A549 (cell line): ENCODE results near the gene PRSS2. TPM values are rescaled to one million over a fixed set of nuclear protein-coding genes. Genes with fewer than 3 reads are reported as not detected.

ENCODE experiments used
- ATAC-seq, 2 experiments: fragments of 200-7000 bp in 1 of 2; fragments of >200 bp in 1 of 2; cut with Nextera tagmentation in 1 of 2; cut with Tn5 transposase in 1 of 2; 3 replicates each; pipeline versions ENCODE4 v1.8.0 to v1.9.1; 2018 to 2020; ENCODE audit warnings: mild to moderate bottlenecking in 1 of 2, moderate library complexity in 1 of 2
- CTCF ChIA-PET: fragments of 300-600 bp; sonication (Branson Sonifier 250); formaldehyde crosslinking; extraction: SDS; loops from one replicate; lab custom pipeline; 2021; ENCODE audit warnings: antibody characterized with exemption, inconsistent platforms; lab: Yijun Ruan, JAX
- POLR2A ChIA-PET: fragments of 350-600 bp; formaldehyde crosslinking; extraction: SDS; loops from one replicate; lab custom pipeline; 2021; ENCODE audit warnings: antibody characterized with exemption, inconsistent platforms; lab: Yijun Ruan, JAX
- DNase-seq, 2 experiments: peaks; one replicate each; pipeline versions ENCODE4 v3.0.0 to v3.0.0-alpha.2; 2011 to 2016; ENCODE audit warnings: low read depth in 1 of 2, low spot score in 1 of 2
- FAIRE-seq: peaks from 2 replicates; lab custom pipeline; 2011; peaks lifted over from hg19 to GRCh38; lab: Jason Lieb, UNC
- H3K27ac ChIP-seq, 2 experiments: fragments of >200 bp; sonication (Bioruptor Twin); formaldehyde crosslinking; 3 replicates each; pipeline ENCODE4 v1.5.1; 2016 to 2017
- H3K4me1 ChIP-seq: fragments of >200 bp; sonication (Bioruptor Twin); formaldehyde crosslinking; 3 replicates; pipeline ENCODE4 v1.6.1; 2016
- H3K4me2 ChIP-seq: fragments of >200 bp; sonication (Bioruptor Twin); formaldehyde crosslinking; 3 replicates; pipeline ENCODE4 v1.6.1; 2016
- H3K4me3 ChIP-seq: fragments of >200 bp; sonication (Bioruptor Twin); formaldehyde crosslinking; 3 replicates; pipeline ENCODE4 v1.5.1; 2016
- H3K9me3 ChIP-seq: fragments of >200 bp; sonication (Bioruptor Twin); formaldehyde crosslinking; 3 replicates; pipeline ENCODE4 v1.6.1; 2016
- BHLHE40 ChIP-seq: IDR thresholded peaks from 2 replicates; pipeline ENCODE4 v1.6.1; 2012; ENCODE audit warnings: low read depth, low read length, inconsistent platforms
- CBX2 ChIP-seq: fragments of 200-600 bp; sonication (generic); IDR thresholded peaks from 2 replicates; pipeline ENCODE4 v1.6.1; 2016; ENCODE audit warnings: low read depth, mild to moderate bottlenecking, borderline replicate concordance
- CEBPB ChIP-seq, 2 experiments: fragments of >200 bp in 1 of 2; sonication (Bioruptor Twin) in 1 of 2; formaldehyde crosslinking in 1 of 2; IDR thresholded peaks; 2 replicates each; pipeline ENCODE4 v1.6.1; 2012 to 2016
- E2F6 ChIP-seq: IDR thresholded peaks from 2 replicates; pipeline ENCODE4 v1.6.1; 2012; ENCODE audit warnings: low read depth, borderline replicate concordance
- EHF ChIP-seq: fragments of 250-450 bp; sonication (Bioruptor Pico); IDR thresholded peaks from 2 replicates; pipeline ENCODE4 v1.5.0; 2020; ENCODE audit warnings: mild to moderate bottlenecking
- EHMT2 ChIP-seq: fragments of 200-600 bp; sonication (generic); IDR thresholded peaks from 2 replicates; pipeline ENCODE4 v1.6.1; 2016; ENCODE audit warnings: antibody characterized with exemption, low read depth, mild to moderate bottlenecking, moderate library complexity
- ELK1 ChIP-seq: fragments of 150-350 bp; IDR thresholded peaks from 2 replicates; pipeline ENCODE4 v1.6.1; 2014; ENCODE audit warnings: low read depth, mild to moderate bottlenecking, low read length
- EP300 ChIP-seq, 2 experiments: fragments of >200 bp; sonication (Bioruptor Twin); formaldehyde crosslinking; IDR thresholded peaks; 2 replicates in 1 of 2; 3 replicates in 1 of 2; pipeline ENCODE4 v1.6.1; 2016 to 2017
- ESRRA ChIP-seq: fragments of 150-350 bp; IDR thresholded peaks from 2 replicates; pipeline ENCODE4 v1.6.1; 2014; ENCODE audit warnings: mild to moderate bottlenecking, low read length, borderline replicate concordance
- FOSL2 ChIP-seq, 2 experiments: fragments of 450-650 bp in 1 of 2; fragments of >200 bp in 1 of 2; sonication (Bioruptor Twin) in 1 of 2; formaldehyde crosslinking; IDR thresholded peaks; 2 replicates each; pipeline versions ENCODE4 v1.5.0 to v1.6.1; 2016 to 2020; ENCODE audit warnings: mild to moderate bottlenecking in 1 of 2, moderate library complexity in 1 of 2
- HOXA7 ChIP-seq: fragments of 250-450 bp; sonication (Bioruptor Pico); IDR thresholded peaks from 2 replicates; pipeline ENCODE4 v1.5.0; 2020; ENCODE audit warnings: mild to moderate bottlenecking, moderate library complexity
- JUN ChIP-seq, 2 experiments: fragments of >200 bp; sonication (Bioruptor Twin); formaldehyde crosslinking; IDR thresholded peaks; 2 replicates in 1 of 2; 3 replicates in 1 of 2; pipeline ENCODE4 v1.6.1; 2016 to 2017
- MAFK ChIP-seq: fragments of 450-650 bp; IDR thresholded peaks from 2 replicates; pipeline ENCODE4 v1.6.1; 2014; ENCODE audit not compliant: partially characterized antibody
- NPAS2 ChIP-seq: fragments of 250-450 bp; sonication (Bioruptor Pico); IDR thresholded peaks from 2 replicates; pipeline ENCODE4 v1.8.0; 2022; ENCODE audit warnings: mild to moderate bottlenecking, moderate library complexity, borderline replicate concordance
- NR3C1 ChIP-seq: fragments of >200 bp; sonication (Bioruptor Twin); formaldehyde crosslinking; IDR thresholded peaks from 3 replicates; pipeline ENCODE4 v1.6.1; 2017
- POLR2AphosphoS2 ChIP-seq: conservative IDR thresholded peaks from 2 replicates; pipeline ENCODE4 v1.6.1; 2012; ENCODE audit warnings: low read length, improper control_type of control experiment, inconsistent platforms
- RFX5 ChIP-seq: fragments of 450-650 bp; IDR thresholded peaks from 2 replicates; pipeline ENCODE4 v1.7.1; 2014; ENCODE audit warnings: antibody characterized with exemption, mild to moderate bottlenecking, moderate library complexity
- RNF2 ChIP-seq: fragments of 200-600 bp; sonication (generic); IDR thresholded peaks from 2 replicates; pipeline ENCODE4 v1.6.1; 2016; ENCODE audit warnings: low read depth, mild to moderate bottlenecking, antibody characterized with exemption, moderate library complexity, borderline replicate concordance
- TP53 ChIP-seq: fragments of 250-450 bp; sonication (Bioruptor Pico); IDR thresholded peaks from 2 replicates; pipeline ENCODE4 v1.5.0; 2021; ENCODE audit warnings: mild to moderate bottlenecking, moderate library complexity
- USF2 ChIP-seq: fragments of 450-650 bp; IDR thresholded peaks from 2 replicates; pipeline ENCODE4 v1.6.1; 2014; ENCODE audit warnings: antibody characterized with exemption
- ZNF302 ChIP-seq: fragments of 250-450 bp; sonication (Bioruptor Pico); IDR thresholded peaks from 2 replicates; pipeline ENCODE4 v1.9.0; 2021; ENCODE audit warnings: inconsistent platforms, mild to moderate bottlenecking, moderate library complexity
- ZSCAN20 ChIP-seq: fragments of 250-450 bp; sonication (Bioruptor Pico); IDR thresholded peaks from 2 replicates; pipeline ENCODE4 v1.8.0; 2022; ENCODE audit warnings: mild to moderate bottlenecking, moderate library complexity
- WGBS: methylation state at CpG from one replicate; pipeline ENCODE4 v1.1.6; 2017; ENCODE audit errors: missing lambda C conversion rate; 5-methylcytosine and 5-hydroxymethylcytosine counted together
- polyA minus RNA-seq: library from RNA; depleted of rRNA, polyadenylated mRNA; stranded (reverse); fragments of >200 nt; gene quantifications from 2 replicates; pipeline ENCODE4 v1.2.3, GENCODE V29; 2011; rRNA and poly(A)+ RNA removed
- polyA plus RNA-seq, 4 experiments: library from polyadenylated mRNA; depleted of rRNA in 3 of 4; stranded (reverse); fragments of >200 nt; fragmentation: RNase III in 1 of 4; extraction: RNeasy Plus Mini Kit Qiagen cat#74134 plus additional on column Dnase treatment in 1 of 4; gene quantifications; 2 replicates in 3 of 4; 3 replicates in 1 of 4; pipeline ENCODE4 v1.2.3, GENCODE V29; 2011 to 2017
- TF ChIP-seq, protein P1 (sequence below): IDR thresholded peaks from 2 replicates; pipeline ENCODE4 v1.6.1; 2012
- TF ChIP-seq, protein P2 (sequence below): fragments of 250-450 bp; sonication (Bioruptor Pico); IDR thresholded peaks from 2 replicates; pipeline ENCODE4 v1.5.0; 2021; ENCODE audit warnings: mild to moderate bottlenecking, moderate library complexity, borderline replicate concordance

Gene PRSS2
- polyA plus RNA-seq (2011; rRNA removed) (not detected in 2 replicates), polyA plus RNA-seq (2017; fragmentation: RNase III; extraction: RNeasy Plus Mini Kit Qiagen cat#74134 plus additional on column Dnase treatment) (not detected in 3 replicates), polyA minus RNA-seq (not detected in 2 replicates)
- polyA plus RNA-seq (2012; cell fraction: cytosol; rRNA removed), result not detected in 2 replicates
- not detected in 2 replicates for polyA plus RNA-seq (2012; cell fraction: nucleus; rRNA removed)

DNA sequence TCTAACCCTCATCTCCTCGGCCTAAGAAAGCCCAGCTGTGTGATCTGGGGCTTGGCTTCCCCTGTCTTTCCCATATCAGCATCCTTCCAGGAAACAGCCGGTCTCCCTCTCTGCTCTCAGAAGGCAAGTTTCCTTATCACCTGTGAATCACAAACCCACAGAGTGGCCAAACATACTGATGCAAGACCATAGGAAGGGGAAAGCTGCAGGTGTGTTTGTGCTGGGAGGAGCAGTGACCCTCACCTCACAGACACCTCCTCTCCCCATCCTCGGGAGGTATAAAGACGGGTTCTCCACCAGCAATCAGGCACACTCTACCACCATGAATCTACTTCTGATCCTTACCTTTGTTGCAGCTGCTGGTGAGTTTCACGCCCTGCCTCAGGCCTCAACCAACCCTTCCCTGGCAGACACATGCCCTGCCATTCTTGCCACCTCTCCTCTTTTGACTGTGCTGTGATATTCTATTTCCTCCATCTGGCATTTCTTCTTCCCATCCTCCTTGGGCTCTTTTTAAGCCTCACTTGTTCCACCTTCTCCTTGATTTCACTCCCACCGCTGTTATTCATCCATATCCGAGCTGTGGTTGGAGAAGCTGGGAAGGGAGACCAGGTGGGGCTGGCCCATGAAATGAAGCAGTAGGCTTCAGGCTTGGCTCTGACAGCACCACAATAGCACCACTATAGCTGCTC is at the start of gene PRSS2:
Gene PRSS2, plus strand, starts transcription at position 310 of the 692 bp plus-strand sequence. Its CDS starts 13 bp downstream, at position 323.
- no peak for FAIRE-seq
- no peak within 1 kb of the TSS for H3K4me3 ChIP-seq
- no peaks in the 10 kb centered on the region for H3K9me3 ChIP-seq
- H3K4me2 ChIP-seq, result no peak within 1 kb of the TSS
- H3K4me1 ChIP-seq, result no peaks in the 10 kb centered on the region
- POLR2A ChIA-PET, result no interaction called here
- ATAC-seq, result no peak
- DNase-seq, result no peak
- TF ChIP-seq RNF2, result no peak
- TF ChIP-seq NR3C1, result no peak
- TF ChIP-seq TP53 (CRISPR knock-in tag), result no peak
- no peak for TF ChIP-seq EP300 (IDR thresholded peaks at IDR 0.05)
- TF ChIP-seq NPAS2, result no peak
- TF ChIP-seq ELK1, result no peak
- no peak for TF ChIP-seq FOSL2 (IDR thresholded peaks at IDR 0.05)
- TF ChIP-seq FOSL2 (CRISPR knock-in tag; IDR thresholded peaks at IDR 0.05), result no peak
- no peak for TF ChIP-seq ZSCAN20 (CRISPR knock-in tag)
- no peak for TF ChIP-seq MAFK
- no peak for TF ChIP-seq JUN (IDR thresholded peaks at IDR 0.05)
- TF ChIP-seq, protein P1, sequence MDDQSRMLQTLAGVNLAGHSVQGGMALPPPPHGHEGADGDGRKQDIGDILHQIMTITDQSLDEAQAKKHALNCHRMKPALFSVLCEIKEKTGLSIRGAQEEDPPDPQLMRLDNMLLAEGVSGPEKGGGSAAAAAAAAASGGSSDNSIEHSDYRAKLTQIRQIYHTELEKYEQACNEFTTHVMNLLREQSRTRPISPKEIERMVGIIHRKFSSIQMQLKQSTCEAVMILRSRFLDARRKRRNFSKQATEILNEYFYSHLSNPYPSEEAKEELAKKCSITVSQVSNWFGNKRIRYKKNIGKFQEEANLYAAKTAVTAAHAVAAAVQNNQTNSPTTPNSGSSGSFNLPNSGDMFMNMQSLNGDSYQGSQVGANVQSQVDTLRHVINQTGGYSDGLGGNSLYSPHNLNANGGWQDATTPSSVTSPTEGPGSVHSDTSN, result no peak
- TF ChIP-seq E2F6, result no peak
- no peak for TF ChIP-seq ZNF302
- no peak for TF ChIP-seq EHF
- no peak for TF ChIP-seq HOXA7 (CRISPR knock-in tag)
- H3K27ac ChIP-seq, result no peak within 1 kb of the TSS
- CTCF ChIA-PET, result interaction anchor here (2.9 to 6.6 kb wide), 2 partner anchors 9 to 13 kb away, joined by 10 to 32 read pairs; no protein-coding TSS in a partner anchor
- 4% methylated on average over 7 of the region's 7 CpGs for WGBS

GRCh38 chr7:142720986-142721385 is 49.8 kb upstream of the PRSS2 start:
- H3K4me3 ChIP-seq, result no peak overlapping the region
- TF ChIP-seq TP53 (CRISPR knock-in tag) (no peak), CBX2 (no peak), ZSCAN20 (CRISPR knock-in tag) (no peak), POLR2AphosphoS2 (no peak), E2F6 (no peak), BHLHE40 (no peak), EHMT2 (no peak), ESRRA (no peak), USF2 (no peak), CEBPB (IDR thresholded peaks at IDR 0.05) (no peak), RFX5 (no peak)
- TF ChIP-seq, protein P2, sequence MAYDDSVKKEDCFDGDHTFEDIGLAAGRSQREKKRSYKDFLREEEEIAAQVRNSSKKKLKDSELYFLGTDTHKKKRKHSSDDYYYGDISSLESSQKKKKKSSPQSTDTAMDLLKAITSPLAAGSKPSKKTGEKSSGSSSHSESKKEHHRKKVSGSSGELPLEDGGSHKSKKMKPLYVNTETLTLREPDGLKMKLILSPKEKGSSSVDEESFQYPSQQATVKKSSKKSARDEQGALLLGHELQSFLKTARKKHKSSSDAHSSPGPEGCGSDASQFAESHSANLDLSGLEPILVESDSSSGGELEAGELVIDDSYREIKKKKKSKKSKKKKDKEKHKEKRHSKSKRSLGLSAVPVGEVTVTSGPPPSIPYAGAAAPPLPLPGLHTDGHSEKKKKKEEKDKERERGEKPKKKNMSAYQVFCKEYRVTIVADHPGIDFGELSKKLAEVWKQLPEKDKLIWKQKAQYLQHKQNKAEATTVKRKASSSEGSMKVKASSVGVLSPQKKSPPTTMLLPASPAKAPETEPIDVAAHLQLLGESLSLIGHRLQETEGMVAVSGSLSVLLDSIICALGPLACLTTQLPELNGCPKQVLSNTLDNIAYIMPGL (CRISPR knock-in tag), result no peak
- CTCF ChIA-PET, result no interaction called here
- no peak for ATAC-seq
- no peaks in the 10 kb centered on the region for H3K9me3 ChIP-seq
- H3K4me1 ChIP-seq, result no peaks in the 10 kb centered on the region
- 42% methylated on average over 10 of the region's 10 CpGs for WGBS
- H3K4me2 ChIP-seq, result no peak overlapping the region
- no peak for DNase-seq
- POLR2A ChIA-PET, result no interaction called here
- FAIRE-seq, result no peak
- H3K27ac ChIP-seq, result no peak overlapping the region
